ENCODE data around the gene SERPINI1. TPM values are rescaled to one million over a fixed set of nuclear protein-coding genes. Genes with fewer than 3 reads are reported as not detected.
"Not testable (repeated sequence)": the region's sequence is repeated elsewhere in the genome, so short reads cannot be mapped to it uniquely, and the experiment has no call there.

Gene SERPINI1
- total RNA-seq, 1 donor from 2014 or later, result 15.5 TPM

DNA sequence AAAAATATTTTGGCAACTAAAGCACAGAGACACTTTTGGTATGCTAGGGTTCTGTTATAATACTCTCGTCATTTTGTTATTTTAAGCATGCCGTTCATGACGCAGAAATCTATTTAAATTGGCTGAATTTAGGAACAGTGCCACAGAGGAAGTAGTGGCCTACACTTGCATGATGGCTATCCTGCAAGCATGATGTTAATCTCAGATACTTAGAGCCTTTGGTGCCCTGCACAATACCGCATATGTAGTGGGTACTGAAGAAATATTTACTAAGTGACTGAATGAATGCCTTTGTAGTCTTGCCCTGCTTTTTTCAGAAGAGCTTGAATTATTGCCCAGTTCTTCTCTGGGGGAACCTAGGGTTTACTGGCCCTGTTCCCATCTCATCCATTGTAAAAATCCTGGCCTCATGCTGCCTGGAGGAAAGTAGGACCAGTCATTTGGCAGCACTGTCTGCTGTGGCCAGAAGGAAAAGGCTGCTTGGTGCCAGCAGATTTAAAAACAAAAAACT lies 79.0 kb downstream of the SERPINI1 start:
- no peak overlapping the region for H3K4me3 Mint-ChIP-seq (ENCODE audit: unreplicated experiment)
- H3K4me1 Mint-ChIP-seq (ENCODE audit: unreplicated experiment), result no peaks in the 10 kb centered on the region
- H3K9me3 Mint-ChIP-seq (ENCODE audit: unreplicated experiment), result no peaks in the 10 kb centered on the region

DNA sequence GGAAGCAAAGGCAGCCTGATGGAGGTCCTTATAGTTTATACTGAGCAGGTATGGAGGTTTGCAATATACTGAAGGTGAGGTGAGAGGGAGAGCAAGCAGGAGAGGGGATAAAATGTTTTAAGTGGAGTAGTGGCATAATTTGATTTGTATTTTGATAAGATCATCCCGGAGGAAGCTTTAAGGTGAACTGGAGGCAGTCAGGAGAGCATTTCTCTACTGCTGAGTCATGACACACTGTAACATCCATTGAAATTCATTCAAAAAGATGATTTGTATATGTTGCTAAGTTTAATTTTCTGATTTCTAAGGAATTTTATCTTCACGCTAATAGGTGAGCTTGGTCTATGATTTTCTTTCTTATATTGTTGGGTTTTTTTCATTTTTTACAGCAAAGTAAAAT lies 81.4 kb downstream of the SERPINI1 start:
- no peak overlapping the region for H3K4me3 Mint-ChIP-seq (ENCODE audit: unreplicated experiment)
- H3K27me3 Mint-ChIP-seq (ENCODE audit: unreplicated experiment), result peaks cover 1% of the 10 kb centered on the region
- H3K27ac Mint-ChIP-seq (ENCODE audit: unreplicated experiment), result no peak overlapping the region
- no peak for DNase-seq (ENCODE audit: low spot score)
- TF ChIP-seq, protein P1, sequence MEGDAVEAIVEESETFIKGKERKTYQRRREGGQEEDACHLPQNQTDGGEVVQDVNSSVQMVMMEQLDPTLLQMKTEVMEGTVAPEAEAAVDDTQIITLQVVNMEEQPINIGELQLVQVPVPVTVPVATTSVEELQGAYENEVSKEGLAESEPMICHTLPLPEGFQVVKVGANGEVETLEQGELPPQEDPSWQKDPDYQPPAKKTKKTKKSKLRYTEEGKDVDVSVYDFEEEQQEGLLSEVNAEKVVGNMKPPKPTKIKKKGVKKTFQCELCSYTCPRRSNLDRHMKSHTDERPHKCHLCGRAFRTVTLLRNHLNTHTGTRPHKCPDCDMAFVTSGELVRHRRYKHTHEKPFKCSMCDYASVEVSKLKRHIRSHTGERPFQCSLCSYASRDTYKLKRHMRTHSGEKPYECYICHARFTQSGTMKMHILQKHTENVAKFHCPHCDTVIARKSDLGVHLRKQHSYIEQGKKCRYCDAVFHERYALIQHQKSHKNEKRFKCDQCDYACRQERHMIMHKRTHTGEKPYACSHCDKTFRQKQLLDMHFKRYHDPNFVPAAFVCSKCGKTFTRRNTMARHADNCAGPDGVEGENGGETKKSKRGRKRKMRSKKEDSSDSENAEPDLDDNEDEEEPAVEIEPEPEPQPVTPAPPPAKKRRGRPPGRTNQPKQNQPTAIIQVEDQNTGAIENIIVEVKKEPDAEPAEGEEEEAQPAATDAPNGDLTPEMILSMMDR (IDR thresholded peaks at IDR 0.05; ENCODE audit: unreplicated experiment), result no peak
- no peaks in the 10 kb centered on the region for H3K4me1 Mint-ChIP-seq (ENCODE audit: unreplicated experiment)
- peaks cover 4% of the 10 kb centered on the region for H3K36me3 Mint-ChIP-seq (ENCODE audit: low read depth, unreplicated experiment)
- H3K9me3 Mint-ChIP-seq (ENCODE audit: unreplicated experiment), result no peaks in the 10 kb centered on the region

More for the DNA sequence above, 79.0 kb downstream of the SERPINI1 start:
- H3K27me3 Mint-ChIP-seq (ENCODE audit: unreplicated experiment), result peaks cover 1% of the 10 kb centered on the region
- H3K27ac Mint-ChIP-seq (ENCODE audit: unreplicated experiment), result no peak overlapping the region
- DNase-seq (ENCODE audit: low spot score), result no peak
- TF ChIP-seq, protein P1 (IDR thresholded peaks at IDR 0.05; ENCODE audit: unreplicated experiment), result no peak
- H3K36me3 Mint-ChIP-seq (ENCODE audit: low read depth, unreplicated experiment), result no peaks in the 10 kb centered on the region

DNA sequence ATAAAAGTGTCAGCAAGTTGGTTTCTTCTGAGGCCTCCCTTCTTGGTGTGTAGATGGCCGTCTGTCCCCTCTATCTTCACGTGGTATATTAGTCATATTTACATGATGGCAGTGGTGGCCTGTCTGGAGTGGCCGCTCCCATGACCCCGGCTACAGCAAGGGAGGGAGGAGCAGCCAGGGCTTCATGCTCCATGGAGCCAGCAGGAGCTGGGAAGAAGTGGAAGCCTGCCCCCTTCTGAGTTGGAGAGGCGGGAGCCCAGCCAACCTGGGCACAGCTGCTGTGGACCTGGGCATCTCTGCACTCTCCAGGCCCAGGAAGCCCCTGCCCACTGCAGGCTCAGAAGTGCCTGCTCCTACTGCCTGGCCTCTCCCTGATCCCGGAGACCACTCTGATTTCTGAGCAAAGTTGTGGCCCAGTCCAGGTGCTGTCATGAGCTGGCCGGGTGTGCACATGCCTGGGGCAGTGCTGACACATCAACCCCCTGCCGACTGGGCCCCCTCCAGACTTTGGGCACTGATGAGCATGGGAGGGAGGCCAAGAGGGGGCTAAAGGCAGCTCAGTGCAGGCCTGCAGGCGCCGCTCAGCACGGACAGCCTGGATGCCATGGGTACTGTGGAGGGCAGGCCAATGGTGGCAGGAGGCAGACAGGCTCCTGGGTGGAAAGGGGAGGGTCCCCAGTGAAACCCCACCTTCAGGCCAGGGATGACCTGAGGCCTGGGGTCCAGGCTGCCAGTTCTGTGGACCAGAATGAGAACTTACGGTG lies 84.8 kb downstream of the SERPINI1 start:
- peaks cover 1% of the 10 kb centered on the region for H3K27me3 Mint-ChIP-seq (ENCODE audit: unreplicated experiment)
- no peak overlapping the region for H3K4me3 Mint-ChIP-seq (ENCODE audit: unreplicated experiment)
- no peak overlapping the region for H3K27ac Mint-ChIP-seq (ENCODE audit: unreplicated experiment)
- no peak for DNase-seq (ENCODE audit: low spot score)
- TF ChIP-seq, protein P1 (IDR thresholded peaks at IDR 0.05; ENCODE audit: unreplicated experiment), result no peak
- no peaks in the 10 kb centered on the region for H3K4me1 Mint-ChIP-seq (ENCODE audit: unreplicated experiment)
- no peaks in the 10 kb centered on the region for H3K9me3 Mint-ChIP-seq (ENCODE audit: unreplicated experiment)
- H3K36me3 Mint-ChIP-seq (ENCODE audit: low read depth, unreplicated experiment), result peaks cover 4% of the 10 kb centered on the region

DNA sequence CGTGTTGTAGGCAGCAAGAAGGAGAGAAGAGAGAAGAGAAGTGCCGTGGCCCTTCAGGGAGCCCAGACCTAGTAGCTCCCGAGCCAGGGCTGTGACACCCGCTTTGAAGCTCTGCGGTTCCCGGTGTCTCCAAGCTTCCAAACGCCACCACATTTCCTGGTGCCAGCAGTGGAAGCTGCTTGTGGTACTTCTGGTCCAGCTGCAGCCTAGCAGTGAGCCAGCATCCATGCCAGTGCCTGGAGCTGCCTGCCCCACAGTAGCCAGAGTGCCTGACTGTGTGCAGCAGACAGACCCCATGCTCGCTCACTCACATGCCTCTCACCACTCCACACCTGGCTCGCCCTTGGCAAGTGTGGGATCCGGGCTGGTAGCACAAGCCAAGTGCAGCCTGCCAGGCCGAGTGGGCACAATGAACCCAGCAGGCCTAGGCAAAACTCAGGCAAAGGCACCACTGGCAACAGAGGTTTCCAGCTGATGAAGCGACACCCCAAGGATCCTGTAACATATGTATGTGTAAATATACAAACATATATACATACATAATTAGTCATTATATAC lies 85.8 kb downstream of the SERPINI1 start:
- H3K27me3 Mint-ChIP-seq (ENCODE audit: unreplicated experiment), result peaks cover 1% of the 10 kb centered on the region
- no peak for DNase-seq (ENCODE audit: low spot score)
- peaks cover 4% of the 10 kb centered on the region for H3K36me3 Mint-ChIP-seq (ENCODE audit: low read depth, unreplicated experiment)
- no peaks in the 10 kb centered on the region for H3K9me3 Mint-ChIP-seq (ENCODE audit: unreplicated experiment)
- no peak overlapping the region for H3K27ac Mint-ChIP-seq (ENCODE audit: unreplicated experiment)
- no peaks in the 10 kb centered on the region for H3K4me1 Mint-ChIP-seq (ENCODE audit: unreplicated experiment)
- TF ChIP-seq, protein P1 (IDR thresholded peaks at IDR 0.05; ENCODE audit: unreplicated experiment), result no peak
- no peak overlapping the region for H3K4me3 Mint-ChIP-seq (ENCODE audit: unreplicated experiment)

DNA sequence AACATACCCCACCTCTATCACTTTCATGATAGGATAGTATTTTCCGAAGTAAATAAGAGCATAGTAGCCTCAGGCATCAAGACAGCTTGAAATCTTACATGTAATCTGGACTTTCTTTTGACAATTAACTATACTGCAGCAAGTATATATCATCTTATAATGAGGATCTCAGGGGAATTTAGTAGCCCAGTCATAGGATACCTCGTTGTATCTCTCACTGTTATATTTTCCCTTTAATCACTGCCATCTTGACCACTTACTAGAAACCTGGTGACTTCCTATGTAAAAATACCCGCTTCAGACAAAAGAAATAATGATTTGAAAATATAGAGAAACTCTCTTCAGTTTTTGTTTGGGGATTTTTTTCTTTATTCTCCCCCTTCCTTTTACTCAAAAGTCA lies 88.2 kb downstream of the SERPINI1 start:
- H3K27ac Mint-ChIP-seq (ENCODE audit: unreplicated experiment), result no peak overlapping the region
- no peak overlapping the region for H3K4me3 Mint-ChIP-seq (ENCODE audit: unreplicated experiment)
- H3K27me3 Mint-ChIP-seq (ENCODE audit: unreplicated experiment), result no peaks in the 10 kb centered on the region
- H3K9me3 Mint-ChIP-seq (ENCODE audit: unreplicated experiment), result no peaks in the 10 kb centered on the region
- TF ChIP-seq, protein P1 (IDR thresholded peaks at IDR 0.05; ENCODE audit: unreplicated experiment), result no peak
- no peak for DNase-seq (ENCODE audit: low spot score)
- H3K36me3 Mint-ChIP-seq (ENCODE audit: low read depth, unreplicated experiment), result peaks cover 4% of the 10 kb centered on the region
- H3K4me1 Mint-ChIP-seq (ENCODE audit: unreplicated experiment), result no peaks in the 10 kb centered on the region

DNA sequence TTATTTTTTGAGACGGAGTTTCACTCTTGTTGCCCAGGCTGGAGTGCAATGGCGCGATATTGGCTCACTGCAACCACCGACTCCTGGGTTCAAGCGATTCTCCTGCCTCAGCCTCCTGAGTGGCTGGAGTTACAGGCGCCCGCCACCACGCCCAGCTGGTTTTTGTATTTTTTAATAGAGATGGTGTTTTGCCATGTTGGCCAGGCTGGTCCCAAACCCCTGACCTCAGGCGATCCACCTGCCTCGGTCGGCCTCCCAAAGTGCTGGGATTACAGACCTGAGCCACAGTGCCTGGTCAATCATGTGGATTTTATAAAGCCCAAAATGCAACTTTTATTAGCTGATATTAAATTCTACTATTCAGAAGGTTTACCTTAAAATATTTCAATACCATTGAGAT lies 92.1 kb downstream of the SERPINI1 start:
- not testable (repeated sequence) for H3K4me3 Mint-ChIP-seq (ENCODE audit: unreplicated experiment); H3K9me3 Mint-ChIP-seq (ENCODE audit: unreplicated experiment); DNase-seq (ENCODE audit: low spot score); H3K27me3 Mint-ChIP-seq (ENCODE audit: unreplicated experiment); H3K36me3 Mint-ChIP-seq (ENCODE audit: low read depth, unreplicated experiment); H3K27ac Mint-ChIP-seq (ENCODE audit: unreplicated experiment); H3K4me1 Mint-ChIP-seq (ENCODE audit: unreplicated experiment)
